Measurements from ENCODE around the gene IL22.

DNA sequence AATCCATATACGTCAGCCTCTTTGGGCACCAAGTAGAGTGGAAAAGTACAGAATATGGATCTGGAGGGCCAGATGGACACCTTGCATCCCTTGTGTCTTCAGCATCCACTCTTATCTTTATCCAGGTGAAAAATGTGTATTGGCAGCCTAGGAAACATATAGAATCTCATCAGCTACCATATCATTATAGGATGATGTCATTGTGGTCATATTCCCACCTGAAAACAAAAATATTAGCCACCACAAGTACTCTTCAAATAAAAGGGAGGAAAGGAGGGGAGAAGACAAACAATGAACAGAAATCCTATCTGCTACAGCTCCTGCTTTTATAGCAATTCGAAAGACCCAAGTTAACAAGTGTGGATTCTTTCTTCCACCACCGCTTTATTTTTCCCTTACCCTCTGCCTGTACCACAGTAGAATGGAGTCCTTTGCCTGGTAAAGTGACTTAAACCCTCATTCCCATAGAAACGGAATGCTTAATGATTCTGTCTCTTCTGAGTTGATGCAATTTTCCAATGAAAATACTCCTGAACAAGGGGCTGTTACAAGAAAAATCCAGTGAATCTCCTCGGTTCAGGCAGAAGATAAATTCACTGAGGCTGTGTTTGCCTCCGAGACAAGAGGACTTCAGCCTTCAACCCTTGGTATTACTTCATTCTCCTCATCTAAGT is 14.0 kb downstream of the IL22 start:
- TF ChIP-seq GATA2 (IDR thresholded peaks at IDR 0.05; ENCODE audit: low read depth, low read length) (no peak), GATA3 (IDR thresholded peaks at IDR 0.05; ENCODE audit: low read depth, low read length) (no peak)

Data from SH-SY5Y (cell line).